HCT116 (cell line): ENCODE measurements around the gene TMEM229A.

ENCODE experiments used
- EGR1 ChIP-seq: IDR thresholded peaks from 2 replicates; pipeline ENCODE4 v1.6.1; 2012; ENCODE audit warnings: low read depth
- EZH2 ChIP-seq: fragments of 200-600 bp; sonication (generic); IDR thresholded peaks from 2 replicates; pipeline ENCODE4 v1.6.1; 2017; ENCODE audit warnings: antibody characterized with exemption, mixed run types
- EZH2phosphoT487 ChIP-seq: fragments of 200-600 bp; IDR thresholded peaks from 2 replicates; pipeline ENCODE4 v1.6.1; 2018; ENCODE audit warnings: antibody characterized with exemption, borderline replicate concordance
- MAX ChIP-seq: IDR thresholded peaks from 2 replicates; pipeline ENCODE4 v1.6.1; 2012
- POLR2A ChIP-seq: IDR thresholded peaks from 2 replicates; pipeline ENCODE4 v1.7.0; 2011; ENCODE audit warnings: borderline replicate concordance; ENCODE audit not compliant: insufficient read depth, insufficient read length; ENCODE audit errors: extremely low read depth
- RAD21 ChIP-seq: IDR thresholded peaks from 2 replicates; pipeline ENCODE4 v1.6.1; 2012; ENCODE audit warnings: low read depth, mild to moderate bottlenecking
- SIN3A ChIP-seq: IDR thresholded peaks from 2 replicates; pipeline ENCODE4 v1.6.1; 2012; ENCODE audit warnings: low read depth
- TCF7L2 ChIP-seq: IDR thresholded peaks from 2 replicates; pipeline ENCODE4 v1.7.0; 2011; ENCODE audit warnings: borderline replicate concordance, inconsistent platforms; ENCODE audit not compliant: insufficient read depth, insufficient read length; ENCODE audit errors: extremely low read depth
- ZNF274 ChIP-seq: fragments of 200-500 bp; sonication (Bioruptor generic); IDR thresholded peaks from 2 replicates; pipeline ENCODE4 v1.6.1; 2014; ENCODE audit warnings: mild to moderate bottlenecking, low read depth, low read length, inconsistent platforms
- TF ChIP-seq, protein P1 (sequence below), 3 experiments: fragments of 200-600 bp in 1 of 3; sonication (generic) in 1 of 3; IDR thresholded peaks in 2 of 3; conservative IDR thresholded peaks in 1 of 3; 2 replicates each; pipeline ENCODE4 v1.5.1; 2012 to 2017; ENCODE audit warnings: low read depth in 2 of 3, low read length in 2 of 3, antibody characterized with exemption in 1 of 3, borderline replicate concordance in 1 of 3, control low read depth in 1 of 3, mild to moderate bottlenecking in 1 of 3, mixed read lengths in 1 of 3, mixed run types in 1 of 3, moderate library complexity in 1 of 3; ENCODE audit not compliant: insufficient read depth in 1 of 3

GRCh38 chr7:124077546-124077945 is 44.7 kb upstream of the TMEM229A start:
- TF ChIP-seq, protein P1, sequence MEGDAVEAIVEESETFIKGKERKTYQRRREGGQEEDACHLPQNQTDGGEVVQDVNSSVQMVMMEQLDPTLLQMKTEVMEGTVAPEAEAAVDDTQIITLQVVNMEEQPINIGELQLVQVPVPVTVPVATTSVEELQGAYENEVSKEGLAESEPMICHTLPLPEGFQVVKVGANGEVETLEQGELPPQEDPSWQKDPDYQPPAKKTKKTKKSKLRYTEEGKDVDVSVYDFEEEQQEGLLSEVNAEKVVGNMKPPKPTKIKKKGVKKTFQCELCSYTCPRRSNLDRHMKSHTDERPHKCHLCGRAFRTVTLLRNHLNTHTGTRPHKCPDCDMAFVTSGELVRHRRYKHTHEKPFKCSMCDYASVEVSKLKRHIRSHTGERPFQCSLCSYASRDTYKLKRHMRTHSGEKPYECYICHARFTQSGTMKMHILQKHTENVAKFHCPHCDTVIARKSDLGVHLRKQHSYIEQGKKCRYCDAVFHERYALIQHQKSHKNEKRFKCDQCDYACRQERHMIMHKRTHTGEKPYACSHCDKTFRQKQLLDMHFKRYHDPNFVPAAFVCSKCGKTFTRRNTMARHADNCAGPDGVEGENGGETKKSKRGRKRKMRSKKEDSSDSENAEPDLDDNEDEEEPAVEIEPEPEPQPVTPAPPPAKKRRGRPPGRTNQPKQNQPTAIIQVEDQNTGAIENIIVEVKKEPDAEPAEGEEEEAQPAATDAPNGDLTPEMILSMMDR (IDR thresholded peaks at IDR 0.05 in 2 of 3, conservative IDR thresholded peaks at IDR 0.05 in 1 of 3; ENCODE audit: borderline replicate concordance in 1 of 3, insufficient read depth in 1 of 3, low read depth in 2 of 3, low read length in 2 of 3), result no peak
- TF ChIP-seq SIN3A, result no peak
- no peak for TF ChIP-seq MAX
- no peak for TF ChIP-seq RAD21
- TF ChIP-seq EZH2, result no peak
- no peak for TF ChIP-seq EGR1
- no peak for TF ChIP-seq POLR2A
- TF ChIP-seq EZH2phosphoT487, result no peak
- no peak for TF ChIP-seq ZNF274
- TF ChIP-seq TCF7L2, result no peak
